KMS-11 (cell line): ENCODE measurements around the gene NPVF.

ENCODE experiments used
- H2AFZ ChIP-seq: fragments of 200-600 bp; sonication (generic); 2 replicates; pipeline ENCODE4 v1.6.1; 2016; ENCODE audit warnings: antibody characterized with exemption, mixed run types, low read depth
- H3K27ac ChIP-seq: fragments of 200-600 bp; sonication (generic); 2 replicates; pipeline ENCODE4 v1.6.1; 2016; ENCODE audit warnings: mild to moderate bottlenecking, mixed run types
- H3K27me3 ChIP-seq: fragments of 200-600 bp; sonication (generic); 2 replicates; pipeline ENCODE4 v1.6.1; 2017; ENCODE audit warnings: mild to moderate bottlenecking, low read depth, mixed run types, moderate library complexity; ENCODE audit not compliant: insufficient read depth
- H3K36me3 ChIP-seq: fragments of 200-600 bp; sonication (generic); 2 replicates; pipeline ENCODE4 v1.6.1; 2017; ENCODE audit warnings: mild to moderate bottlenecking, mixed run types; ENCODE audit not compliant: insufficient read depth
- H3K4me1 ChIP-seq: fragments of 200-600 bp; sonication (generic); 2 replicates; pipeline ENCODE4 v1.6.1; 2016; ENCODE audit warnings: mild to moderate bottlenecking, low read depth, mixed run types; ENCODE audit not compliant: poor library complexity, severe bottlenecking
- H3K4me2 ChIP-seq: fragments of 200-600 bp; sonication (generic); 2 replicates; pipeline ENCODE4 v1.7.0; 2016; ENCODE audit warnings: mild to moderate bottlenecking, mixed run types
- H3K4me3 ChIP-seq: fragments of 200-600 bp; sonication (generic); IDR thresholded peaks from 2 replicates; pipeline ENCODE4 v1.6.1; 2017; ENCODE audit warnings: low read depth, low read length, mixed read lengths; ENCODE audit not compliant: insufficient read depth
- H3K79me2 ChIP-seq: fragments of 200-600 bp; sonication (generic); 2 replicates; pipeline ENCODE4 v1.6.1; 2016; ENCODE audit warnings: low read depth, mixed run types; ENCODE audit not compliant: insufficient read depth
- H3K9ac ChIP-seq: fragments of 200-600 bp; sonication (generic); 2 replicates; pipeline ENCODE4 v1.6.1; 2016; ENCODE audit warnings: mild to moderate bottlenecking, mixed run types
- H4K20me1 ChIP-seq: fragments of 200-600 bp; sonication (generic); 2 replicates; pipeline ENCODE4 v1.6.1; 2016; ENCODE audit warnings: mild to moderate bottlenecking, mixed run types; ENCODE audit not compliant: insufficient read depth
- TF ChIP-seq, protein P1 (sequence below): fragments of 200-600 bp; sonication (generic); conservative IDR thresholded peaks from 2 replicates; pipeline ENCODE4 v1.6.1; 2017; ENCODE audit warnings: low read depth, mild to moderate bottlenecking, antibody characterized with exemption, low read length, moderate library complexity, mixed read lengths

The NPVF gene

GRCh38 chr7:25249772-25250171 is 21.5 kb upstream of the NPVF start:
- TF ChIP-seq, protein P1, sequence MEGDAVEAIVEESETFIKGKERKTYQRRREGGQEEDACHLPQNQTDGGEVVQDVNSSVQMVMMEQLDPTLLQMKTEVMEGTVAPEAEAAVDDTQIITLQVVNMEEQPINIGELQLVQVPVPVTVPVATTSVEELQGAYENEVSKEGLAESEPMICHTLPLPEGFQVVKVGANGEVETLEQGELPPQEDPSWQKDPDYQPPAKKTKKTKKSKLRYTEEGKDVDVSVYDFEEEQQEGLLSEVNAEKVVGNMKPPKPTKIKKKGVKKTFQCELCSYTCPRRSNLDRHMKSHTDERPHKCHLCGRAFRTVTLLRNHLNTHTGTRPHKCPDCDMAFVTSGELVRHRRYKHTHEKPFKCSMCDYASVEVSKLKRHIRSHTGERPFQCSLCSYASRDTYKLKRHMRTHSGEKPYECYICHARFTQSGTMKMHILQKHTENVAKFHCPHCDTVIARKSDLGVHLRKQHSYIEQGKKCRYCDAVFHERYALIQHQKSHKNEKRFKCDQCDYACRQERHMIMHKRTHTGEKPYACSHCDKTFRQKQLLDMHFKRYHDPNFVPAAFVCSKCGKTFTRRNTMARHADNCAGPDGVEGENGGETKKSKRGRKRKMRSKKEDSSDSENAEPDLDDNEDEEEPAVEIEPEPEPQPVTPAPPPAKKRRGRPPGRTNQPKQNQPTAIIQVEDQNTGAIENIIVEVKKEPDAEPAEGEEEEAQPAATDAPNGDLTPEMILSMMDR = no peak
- no peak overlapping the region for H3K27ac ChIP-seq
- H3K4me1 ChIP-seq = no peaks in the 10 kb centered on the region
- no peak overlapping the region for H3K4me3 ChIP-seq
- H4K20me1 ChIP-seq = no peaks in the 10 kb centered on the region
- H3K79me2 ChIP-seq = no peaks in the 10 kb centered on the region
- H2AFZ ChIP-seq = no peak overlapping the region
- no peaks in the 10 kb centered on the region for H3K36me3 ChIP-seq
- H3K9ac ChIP-seq = no peak overlapping the region
- no peak overlapping the region for H3K4me2 ChIP-seq
- no peaks in the 10 kb centered on the region for H3K27me3 ChIP-seq

GRCh38 chr7:25246306-25246705 is 18.0 kb upstream of the NPVF start:
- TF ChIP-seq, protein P1 = no peak
- Histone ChIP-seq H4K20me1 (no peaks in the 10 kb centered on the region), H3K9ac (no peak overlapping the region), H3K4me3 (no peak overlapping the region), H3K27ac (no peak overlapping the region), H3K79me2 (no peaks in the 10 kb centered on the region), H3K4me1 (no peaks in the 10 kb centered on the region), H3K36me3 (no peaks in the 10 kb centered on the region), H2AFZ (no peak overlapping the region), H3K4me2 (no peak overlapping the region), H3K27me3 (no peaks in the 10 kb centered on the region)

GRCh38 chr7:25244254-25245033 is 16.2 kb upstream of the NPVF start:
- Histone ChIP-seq H3K27me3 (no peaks in the 10 kb centered on the region), H3K4me3 (no peak overlapping the region)

DNA sequence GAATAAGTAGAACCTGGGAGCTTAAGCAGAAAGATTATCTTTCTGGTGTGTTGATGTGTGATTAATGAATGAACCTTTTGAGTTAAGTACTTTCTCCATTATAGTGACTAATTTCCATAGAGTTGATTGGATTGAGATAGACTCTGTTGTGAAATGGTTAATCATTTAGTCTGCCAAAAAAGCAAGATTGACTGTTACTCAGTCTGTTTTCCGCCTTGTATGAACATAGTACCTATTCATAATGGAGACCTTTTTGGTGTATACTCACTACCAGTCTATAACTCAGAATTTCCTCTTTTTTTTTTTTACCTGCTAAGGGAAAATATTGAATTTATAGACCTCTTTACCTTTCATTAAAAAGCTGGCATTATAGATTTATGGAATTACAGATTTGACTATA is 14.4 kb upstream of the NPVF start:
- H3K36me3 ChIP-seq = no peaks in the 10 kb centered on the region
- peaks cover 9% of the 10 kb centered on the region for H3K4me1 ChIP-seq
- no peak overlapping the region for H3K9ac ChIP-seq
- no peaks in the 10 kb centered on the region for H3K27me3 ChIP-seq
- H3K4me2 ChIP-seq = no peak overlapping the region
- H2AFZ ChIP-seq = no peak overlapping the region
- H3K79me2 ChIP-seq = no peaks in the 10 kb centered on the region
- H3K4me3 ChIP-seq = no peak overlapping the region
- H4K20me1 ChIP-seq = no peaks in the 10 kb centered on the region
- no peak overlapping the region for H3K27ac ChIP-seq
- TF ChIP-seq, protein P1 = no peak

More at GRCh38 chr7:25244254-25245033, 16.2 kb upstream of the NPVF start:
- Histone ChIP-seq H3K4me2 (no peak overlapping the region), H2AFZ (no peak overlapping the region), H3K79me2 (no peaks in the 10 kb centered on the region), H3K27ac (no peak overlapping the region), H3K9ac (no peak overlapping the region), H4K20me1 (no peaks in the 10 kb centered on the region), H3K4me1 (no peaks in the 10 kb centered on the region), H3K36me3 (no peaks in the 10 kb centered on the region)
- TF ChIP-seq, protein P1 = no peak
